Effector memory CD8-positive, alpha-beta T cell (primary cell): ENCODE results near the gene ALOX15B.
"Not testable (repeated sequence)": the region's sequence is repeated elsewhere in the genome, so short reads cannot be mapped to it uniquely, and the experiment has no call there.

ENCODE experiments used
- ATAC-seq: fragments of 150-1000 bp; cut with Tn5 transposase; replicated peaks from 2 replicates; pipeline ENCODE4 v1.10.0; 2021; ENCODE audit warnings: mild to moderate bottlenecking, moderate library complexity
- DNase-seq, 3 experiments: peaks; one replicate each; pipeline ENCODE4 v3.0.0; 2021
- H3K27ac Mint-ChIP-seq, 2 donors: one replicate each; pipeline ENCODE4 v1.8.0; 2022; ENCODE audit warnings: mild to moderate bottlenecking in 2 of 2, mixed read lengths in 2 of 2, moderate library complexity in 2 of 2
- H3K27me3 Mint-ChIP-seq, 2 donors: one replicate each; pipeline ENCODE4 v1.8.0; 2022; ENCODE audit warnings: mixed read lengths in 2 of 2
- H3K36me3 Mint-ChIP-seq: one replicate; pipeline ENCODE4 v1.8.0; 2022; ENCODE audit warnings: mild to moderate bottlenecking, moderate library complexity, mixed read lengths; ENCODE audit not compliant: insufficient read depth
- H3K4me1 Mint-ChIP-seq, 2 donors: one replicate each; pipeline ENCODE4 v1.8.0; 2022; ENCODE audit warnings: low read depth in 2 of 2, mixed read lengths in 2 of 2
- H3K4me3 Mint-ChIP-seq, 2 donors: one replicate each; pipeline ENCODE4 v1.8.0; 2022; ENCODE audit warnings: mild to moderate bottlenecking in 2 of 2, mixed read lengths in 2 of 2, moderate library complexity in 2 of 2
- H3K9me3 Mint-ChIP-seq, 2 donors: one replicate each; pipeline ENCODE4 v1.8.0; 2022; ENCODE audit warnings: mixed read lengths in 2 of 2

The ALOX15B gene

DNA sequence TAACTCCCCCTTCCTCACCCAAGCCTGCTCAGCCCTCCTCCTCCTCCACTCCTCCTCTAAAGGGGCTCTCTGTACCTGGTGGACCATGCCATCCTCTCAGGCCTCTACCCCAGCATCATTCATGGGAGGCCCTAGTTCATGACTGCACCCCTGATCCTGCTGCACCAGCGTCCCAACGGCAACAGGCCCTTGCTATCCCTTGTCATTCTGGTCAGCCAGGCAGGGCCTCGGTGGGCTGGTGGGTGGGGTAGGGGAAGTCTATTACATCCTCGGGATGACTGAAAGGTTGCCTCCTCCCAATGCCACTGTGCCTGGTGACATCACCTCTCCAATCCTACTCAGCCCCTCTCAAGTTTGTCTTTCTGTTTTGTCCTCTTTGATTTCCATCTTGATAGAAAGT lies 28.9 kb downstream of the ALOX15B start:
- H3K4me3 Mint-ChIP-seq: no peak overlapping the region

DNA sequence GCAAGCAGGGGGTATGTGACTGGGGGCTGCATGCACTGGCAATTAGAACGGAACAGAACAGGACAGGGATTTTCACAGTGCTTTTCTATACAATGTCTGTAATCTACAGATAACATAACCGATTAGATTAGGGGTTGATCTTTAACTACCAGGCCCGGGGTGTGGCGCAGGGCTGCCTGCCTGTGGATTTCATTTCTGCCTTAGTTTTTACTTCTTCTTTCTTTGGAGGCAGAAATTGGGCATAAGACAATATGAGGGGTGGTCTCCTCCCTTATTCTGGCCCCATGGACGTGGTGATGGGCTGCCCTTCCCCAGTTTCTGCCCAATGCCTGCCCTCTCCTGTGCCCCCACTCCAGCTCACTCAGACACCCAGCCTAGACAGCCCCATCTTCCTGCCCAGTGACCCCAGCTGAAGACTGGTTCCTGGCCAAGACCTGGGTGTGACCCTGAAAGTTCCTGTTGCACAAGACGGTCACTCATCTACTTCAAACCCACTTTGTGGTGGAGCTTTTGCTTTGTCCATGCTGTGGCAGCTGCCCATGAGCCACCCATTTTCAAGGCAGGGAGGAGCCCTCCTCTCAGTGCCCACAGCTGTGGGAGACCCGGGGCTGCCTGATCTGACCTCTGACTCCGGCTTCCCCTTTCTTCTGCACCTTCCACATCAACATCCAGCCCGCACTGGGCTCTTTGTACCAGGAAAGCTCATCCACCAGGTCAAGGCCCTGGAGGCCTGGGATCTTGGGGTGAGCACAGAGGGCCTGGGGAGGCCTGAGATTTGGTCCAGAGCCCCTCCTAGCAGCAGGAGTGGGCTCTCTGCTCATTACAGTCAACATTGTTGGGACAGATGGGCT lies 30.1 kb downstream of the ALOX15B start:
- H3K27me3 Mint-ChIP-seq: peaks cover 38 to 61% of the 10 kb centered on the region in 2 donors
- peaks cover 15 to 16% of the 10 kb centered on the region in 2 donors for H3K4me1 Mint-ChIP-seq
- ATAC-seq (no peak), DNase-seq (no peak)
- H3K9me3 Mint-ChIP-seq: no peaks in the 10 kb centered on the region
- H3K4me3 Mint-ChIP-seq: no peak overlapping the region
- no peak overlapping the region for H3K27ac Mint-ChIP-seq
- H3K36me3 Mint-ChIP-seq: peaks cover 6% of the 10 kb centered on the region

More for the DNA sequence above, 28.9 kb downstream of the ALOX15B start:
- no peaks in the 10 kb centered on the region for H3K9me3 Mint-ChIP-seq
- H3K4me1 Mint-ChIP-seq: peaks cover 4 to 6% of the 10 kb centered on the region in 2 donors
- H3K27ac Mint-ChIP-seq: no peak overlapping the region
- H3K27me3 Mint-ChIP-seq: peaks cover 38 to 61% of the 10 kb centered on the region in 2 donors
- ATAC-seq (no peak), DNase-seq (no peak)
- peaks cover 2% of the 10 kb centered on the region for H3K36me3 Mint-ChIP-seq

- Mint-ChIP-seq H3K27ac (no peak overlapping the region), H3K4me3 (no peak overlapping the region), H3K27me3 (peaks cover 40 to 61% of the 10 kb centered on the region in 2 donors)
Measured at GRCh38 chr17:8069587-8069860, 30.7 kb downstream of the ALOX15B start.

GRCh38 chr17:8071496-8071895 lies 32.6 kb downstream of the ALOX15B start:
- peaks cover 56 to 74% of the 10 kb centered on the region in 2 donors for H3K27me3 Mint-ChIP-seq
- DNase-seq (no peak), ATAC-seq (no peak)
- H3K4me1 Mint-ChIP-seq: peaks cover 18 to 24% of the 10 kb centered on the region in 2 donors
- no peak overlapping the region for H3K27ac Mint-ChIP-seq
- H3K9me3 Mint-ChIP-seq: no peaks in the 10 kb centered on the region
- H3K36me3 Mint-ChIP-seq: peaks cover 3% of the 10 kb centered on the region
- no peak overlapping the region for H3K4me3 Mint-ChIP-seq

More at GRCh38 chr17:8069587-8069860, 30.7 kb downstream of the ALOX15B start:
- H3K9me3 Mint-ChIP-seq: no peaks in the 10 kb centered on the region
- no peak for ATAC-seq
- peaks cover 6% of the 10 kb centered on the region for H3K36me3 Mint-ChIP-seq
- no peak for DNase-seq
- H3K4me1 Mint-ChIP-seq: peaks cover 18 to 21% of the 10 kb centered on the region in 2 donors

DNA sequence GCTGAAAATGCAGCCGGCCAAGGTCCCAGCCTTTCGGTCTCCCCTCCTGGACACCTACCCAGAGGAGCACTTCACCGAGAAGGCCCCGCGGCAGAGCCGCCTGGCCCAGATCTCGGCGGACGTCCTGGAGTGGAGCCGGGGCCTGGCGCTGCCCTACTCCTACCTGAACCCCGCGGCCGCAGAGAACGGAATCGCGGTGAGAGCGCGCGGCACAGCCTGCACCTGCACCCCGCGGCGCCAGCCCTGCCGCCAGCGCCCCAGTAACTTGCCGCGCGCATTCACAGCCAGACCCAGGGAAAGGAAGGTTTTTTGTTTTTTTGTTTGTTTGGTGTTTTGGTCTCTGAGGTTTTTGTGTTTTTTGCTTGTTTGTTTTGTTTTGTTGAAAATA lies 33.5 kb downstream of the ALOX15B start:
- Mint-ChIP-seq H3K4me3 (peak overlapping the region; percentile 64 to 74), H3K27ac (no peak overlapping the region), H3K9me3 (no peaks in the 10 kb centered on the region), H3K4me1 (peaks cover 18 to 24% of the 10 kb centered on the region in 2 donors), H3K36me3 (peaks cover 3% of the 10 kb centered on the region), H3K27me3 (peaks cover 58 to 74% of the 10 kb centered on the region in 2 donors)
- DNase-seq: no peak
- ATAC-seq: peak; percentile 23

- no peaks in the 10 kb centered on the region for H3K9me3 Mint-ChIP-seq
- peaks cover 3% of the 10 kb centered on the region for H3K36me3 Mint-ChIP-seq
- peak overlapping the region in 1 of 2 donors; percentile 46 for H3K27ac Mint-ChIP-seq
- H3K27me3 Mint-ChIP-seq: peaks cover 62 to 74% of the 10 kb centered on the region in 2 donors
- ATAC-seq (peak; percentile 40), DNase-seq (no peak)
- H3K4me3 Mint-ChIP-seq: peak overlapping the region; percentile 64 to 74
- peaks cover 18 to 24% of the 10 kb centered on the region in 2 donors for H3K4me1 Mint-ChIP-seq
Measured at GRCh38 chr17:8072729-8073461, 34.0 kb downstream of the ALOX15B start.

DNA sequence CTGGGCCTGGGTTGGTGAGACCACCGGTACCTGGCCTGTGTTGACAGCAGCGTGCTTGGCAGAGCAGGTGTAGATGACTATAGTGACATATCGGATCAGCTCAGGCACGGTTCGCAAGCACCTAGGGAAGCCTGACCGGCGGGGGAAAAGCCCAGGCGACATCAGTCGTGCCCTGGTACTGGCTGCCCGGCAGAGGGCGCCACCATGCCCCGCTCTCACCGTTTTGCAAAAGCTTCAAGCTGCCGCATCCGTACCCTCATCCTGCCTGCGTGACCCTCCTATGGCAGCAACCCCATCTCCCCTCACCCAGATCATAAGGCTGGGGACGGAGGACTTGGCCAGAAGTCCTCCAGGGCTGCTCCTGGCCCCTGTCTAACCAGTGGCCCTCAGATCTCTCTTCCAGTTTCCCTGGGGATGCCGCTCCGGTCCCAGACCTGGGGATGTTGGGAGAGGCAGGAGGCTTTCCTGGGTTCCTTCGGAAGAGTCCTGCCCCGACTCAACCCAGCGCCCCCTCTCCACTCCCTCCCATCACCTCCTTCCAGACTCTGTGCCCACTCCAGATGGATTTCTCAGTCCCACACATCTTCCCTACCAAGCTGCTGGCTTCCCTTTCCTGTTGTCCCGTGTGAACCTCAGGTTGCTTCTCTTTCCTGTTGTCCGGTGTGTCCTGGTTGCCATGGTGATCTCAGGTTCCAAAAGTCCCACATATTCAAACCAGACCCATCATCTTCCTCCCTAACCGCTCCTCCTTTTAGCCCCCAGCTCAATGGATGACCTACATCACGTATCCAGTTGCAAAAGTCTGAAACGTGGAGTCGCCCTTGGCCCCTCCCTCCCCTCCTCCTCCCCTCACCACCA lies 35.0 kb downstream of the ALOX15B start:
- Mint-ChIP-seq H3K27ac (peak overlapping the region; percentile 20 to 46), H3K4me1 (peaks cover 18 to 24% of the 10 kb centered on the region in 2 donors), H3K27me3 (peaks cover 62 to 73% of the 10 kb centered on the region in 2 donors)

GRCh38 chr17:8074554-8074953 lies 35.7 kb downstream of the ALOX15B start:
- no peak for DNase-seq
- H3K4me3 Mint-ChIP-seq: no peak overlapping the region
- no peak for ATAC-seq
- peak overlapping the region in 1 of 2 donors; percentile 2 for H3K27ac Mint-ChIP-seq
- H3K9me3 Mint-ChIP-seq: no peaks in the 10 kb centered on the region
- peaks cover 21 to 24% of the 10 kb centered on the region in 2 donors for H3K4me1 Mint-ChIP-seq
- H3K27me3 Mint-ChIP-seq: peaks cover 62 to 66% of the 10 kb centered on the region in 2 donors
- H3K36me3 Mint-ChIP-seq: peaks cover 3% of the 10 kb centered on the region

More for the DNA sequence above, 35.0 kb downstream of the ALOX15B start:
- DNase-seq (peak; percentile 81 to 84 (median 81)), ATAC-seq (peak; percentile 95)
- Mint-ChIP-seq H3K9me3 (no peaks in the 10 kb centered on the region), H3K36me3 (peaks cover 3% of the 10 kb centered on the region), H3K4me3 (peak overlapping the region; percentile 64 to 74)

GRCh38 chr17:8075081-8075480 lies 36.2 kb downstream of the ALOX15B start:
- Mint-ChIP-seq H3K36me3 (peaks cover 3% of the 10 kb centered on the region), H3K27me3 (peaks cover 61 to 62% of the 10 kb centered on the region in 2 donors), H3K4me3 (no peak overlapping the region), H3K9me3 (no peaks in the 10 kb centered on the region), H3K4me1 (peaks cover 25 to 28% of the 10 kb centered on the region in 2 donors), H3K27ac (peak overlapping the region in 1 of 2 donors; percentile 2)
- no peak for DNase-seq
- ATAC-seq: no peak

- DNase-seq (no peak), ATAC-seq (no peak)
- H3K27ac Mint-ChIP-seq: no peak overlapping the region
- peaks cover 28 to 30% of the 10 kb centered on the region in 2 donors for H3K4me1 Mint-ChIP-seq
- H3K36me3 Mint-ChIP-seq: peaks cover 3% of the 10 kb centered on the region
- no peak overlapping the region for H3K4me3 Mint-ChIP-seq
- peaks cover 54 to 57% of the 10 kb centered on the region in 2 donors for H3K27me3 Mint-ChIP-seq
- H3K9me3 Mint-ChIP-seq: no peaks in the 10 kb centered on the region
Measured at GRCh38 chr17:8075574-8076342, 36.9 kb downstream of the ALOX15B start.

DNA sequence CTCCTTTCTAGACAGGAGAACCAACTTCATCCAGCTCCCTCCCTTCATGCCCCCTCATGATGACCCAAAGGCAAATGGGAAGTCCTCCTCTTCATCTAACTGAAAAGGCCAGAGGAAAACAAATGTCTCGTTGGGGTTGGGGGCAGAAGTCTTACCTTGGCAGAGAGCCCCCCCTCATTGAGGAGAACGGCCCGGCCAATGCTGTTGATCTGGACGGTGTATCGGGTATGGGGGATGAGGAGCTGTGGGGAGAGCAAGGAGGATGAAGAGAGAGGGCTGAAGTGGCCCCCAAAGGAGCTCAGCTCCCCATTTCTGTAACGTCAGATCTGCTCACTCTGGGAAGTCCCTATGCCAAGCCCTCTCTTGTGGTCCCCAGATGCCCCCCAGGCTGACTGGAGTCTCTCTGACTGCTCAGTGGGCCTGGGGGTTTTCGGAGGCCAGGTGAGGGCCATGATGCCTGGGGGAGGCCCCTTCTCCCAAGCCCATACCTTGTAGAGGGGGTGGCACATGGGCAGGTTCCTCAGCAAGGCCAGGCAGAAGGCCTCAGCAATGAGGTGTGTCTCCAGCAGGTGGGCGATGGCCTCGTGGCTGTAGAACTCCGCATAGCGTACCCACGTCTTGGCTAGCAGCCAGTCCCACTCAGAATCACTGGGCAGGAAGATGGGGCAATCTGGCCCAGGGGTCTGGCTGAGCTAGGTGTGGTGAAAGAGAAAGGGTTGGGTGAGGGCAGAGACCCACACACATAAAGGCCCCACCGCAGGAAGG lies 37.8 kb downstream of the ALOX15B start:
- Mint-ChIP-seq H3K27me3 (peaks cover 45 to 47% of the 10 kb centered on the region in 2 donors), H3K4me1 (peaks cover 28 to 30% of the 10 kb centered on the region in 2 donors), H3K9me3 (no peaks in the 10 kb centered on the region), H3K27ac (no peak overlapping the region), H3K4me3 (no peak overlapping the region), H3K36me3 (peaks cover 3% of the 10 kb centered on the region)
- ATAC-seq (no peak), DNase-seq (no peak)

DNA sequence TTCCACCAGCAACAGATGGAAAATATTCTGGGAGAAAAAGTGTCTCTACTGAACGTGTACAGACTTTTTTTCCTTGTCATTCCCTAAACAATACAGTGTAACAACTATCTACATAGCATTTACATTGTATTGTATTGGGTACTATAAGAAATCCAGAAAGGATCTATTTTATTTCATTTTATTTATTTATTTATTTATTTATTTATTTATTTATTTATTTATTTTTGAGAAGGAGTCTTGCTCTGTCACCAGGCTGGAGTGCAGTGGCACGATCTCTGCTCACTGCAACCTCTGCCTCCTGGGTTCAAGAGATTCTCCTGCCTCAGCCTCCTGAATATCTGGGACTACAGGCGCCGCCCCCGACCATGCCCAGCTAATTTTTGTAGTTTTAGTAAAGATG lies 39.1 kb downstream of the ALOX15B start:
- peak overlapping the region in 1 of 2 donors; percentile 41 for H3K4me3 Mint-ChIP-seq
- not testable (repeated sequence) for ATAC-seq, DNase-seq, H3K36me3 Mint-ChIP-seq, H3K27ac Mint-ChIP-seq, H3K9me3 Mint-ChIP-seq
- peaks cover 32 to 37% of the 10 kb centered on the region in 2 donors for H3K27me3 Mint-ChIP-seq
- H3K4me1 Mint-ChIP-seq: peaks cover 22 to 24% of the 10 kb centered on the region in 2 donors
